Measurements from ENCODE around the gene STUB1. TPM values are rescaled to one million over a fixed set of nuclear protein-coding genes. Genes with fewer than 3 reads are reported as not detected.

Gene STUB1
- total and polyA plus RNA-seq, 5 donors from 2014 or later = 63.2 to 142 (median 129) TPM

DNA sequence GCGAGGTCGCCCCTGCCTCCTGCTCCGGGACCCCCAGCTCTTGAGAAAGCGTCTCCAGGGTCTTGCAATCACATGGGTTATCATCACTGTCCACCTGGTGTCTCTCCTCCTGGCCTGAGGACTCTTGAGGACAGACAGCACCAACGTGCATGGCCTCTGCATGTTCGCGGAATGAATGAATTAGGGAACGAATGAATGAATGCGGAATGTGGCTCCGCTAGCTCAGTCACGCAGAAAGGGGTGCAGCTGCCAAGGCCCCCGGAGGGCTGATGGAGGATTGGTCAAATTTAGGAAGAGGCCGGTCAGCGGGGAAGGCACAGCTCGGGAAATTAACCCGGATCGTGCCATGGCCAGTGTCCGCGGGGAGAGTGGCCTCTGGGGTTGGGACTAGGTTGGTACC is 22.1 kb downstream of the STUB1 start:
- H3K4me3 Mint-ChIP-seq = peak overlapping the region in 1 of 4 donors; percentile 61

DNA sequence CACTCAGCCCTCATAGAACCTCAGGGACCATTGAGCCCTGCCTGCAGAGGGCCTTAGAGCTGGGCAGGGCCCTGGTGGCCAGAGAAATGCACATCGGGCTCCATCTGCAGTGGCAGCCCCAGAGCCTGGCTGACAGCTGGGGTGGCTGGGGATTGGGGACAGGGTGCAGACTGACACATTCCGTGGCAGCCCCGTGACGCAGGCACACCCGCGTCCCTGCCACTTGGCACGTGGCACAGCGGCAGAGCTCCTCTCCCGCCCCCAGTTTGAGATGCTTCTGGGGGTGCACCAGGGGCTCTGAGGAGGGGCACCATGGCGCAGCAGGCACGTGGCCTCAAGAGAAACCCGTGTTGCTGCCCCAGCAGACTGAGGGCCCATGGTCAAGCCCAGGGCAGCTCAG is 23.2 kb downstream of the STUB1 start:
- Mint-ChIP-seq H3K27ac (no peak overlapping the region), H3K4me1 (peaks cover 0 to 24% (median 4%) of the 10 kb centered on the region in 4 donors), H3K9me3 (no peaks in the 10 kb centered on the region), H3K4me3 (no peak overlapping the region), H3K27me3 (peaks cover 51% of the 10 kb centered on the region), H3K36me3 (no peaks in the 10 kb centered on the region)
- Histone ChIP-seq H3K4me1 (ENCODE audit: control insufficient read depth, insufficient read depth, low read length, poor library complexity, severe bottlenecking) (peaks cover 37% of the 10 kb centered on the region), H3K4me3 (ENCODE audit: low read depth, low read length) (no peak overlapping the region), H3K36me3 (ENCODE audit: control insufficient read depth, insufficient read depth, low read length) (no peaks in the 10 kb centered on the region), H3K27me3 (ENCODE audit: control insufficient read depth, insufficient read depth, low read length) (peaks cover 10% of the 10 kb centered on the region), H3K27ac (ENCODE audit: insufficient read depth, low read length, poor library complexity, severe bottlenecking) (no peak overlapping the region), H3K9me3 (ENCODE audit: control insufficient read depth in 2 of 2, low read length in 2 of 2) (no peaks in the 10 kb centered on the region)
- DNase-seq (no peak), ATAC-seq (ENCODE audit: low read depth in 2 of 2) (no peak)

More for the DNA sequence above, 22.1 kb downstream of the STUB1 start:
- Histone ChIP-seq H3K36me3 (ENCODE audit: control insufficient read depth, insufficient read depth, low read length) (no peaks in the 10 kb centered on the region), H3K9me3 (ENCODE audit: control insufficient read depth in 2 of 2, low read length in 2 of 2) (no peaks in the 10 kb centered on the region), H3K27ac (ENCODE audit: insufficient read depth, low read length, poor library complexity, severe bottlenecking) (no peak overlapping the region), H3K4me1 (ENCODE audit: control insufficient read depth, insufficient read depth, low read length, poor library complexity, severe bottlenecking) (peaks cover 37% of the 10 kb centered on the region), H3K27me3 (ENCODE audit: control insufficient read depth, insufficient read depth, low read length) (peaks cover 6% of the 10 kb centered on the region), H3K4me3 (ENCODE audit: low read depth, low read length) (no peak overlapping the region)
- no peak for ATAC-seq (ENCODE audit: low read depth in 2 of 2)
- Mint-ChIP-seq H3K4me1 (peaks cover 0 to 27% (median 4%) of the 10 kb centered on the region in 4 donors), H3K36me3 (no peaks in the 10 kb centered on the region), H3K9me3 (no peaks in the 10 kb centered on the region), H3K27ac (no peak overlapping the region), H3K27me3 (peaks cover 42% of the 10 kb centered on the region)
- DNase-seq = no peak

DNA sequence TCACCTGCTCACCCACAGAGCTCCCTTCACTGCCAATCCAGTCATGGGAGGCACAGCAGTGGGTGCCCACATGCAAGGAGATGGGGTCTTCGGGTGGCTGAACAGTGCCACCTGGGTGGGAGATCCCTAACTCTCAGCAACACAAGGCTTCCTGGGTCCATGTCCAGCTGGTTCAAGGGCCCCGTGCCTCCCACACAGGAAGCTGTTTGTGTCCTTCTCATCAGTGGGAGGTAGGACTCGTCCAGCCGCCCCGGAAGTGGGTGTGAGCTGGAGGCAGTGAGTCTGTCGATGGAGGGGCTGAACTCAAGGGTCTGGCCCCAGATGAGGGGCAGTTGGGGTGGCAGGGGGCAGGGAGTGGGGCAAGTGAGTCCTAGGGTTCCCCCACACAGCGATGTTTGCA is 23.8 kb downstream of the STUB1 start:
- Histone ChIP-seq H3K27me3 (ENCODE audit: control insufficient read depth, insufficient read depth, low read length) (peaks cover 12% of the 10 kb centered on the region), H3K4me3 (ENCODE audit: low read depth, low read length) (no peak overlapping the region), H3K27ac (ENCODE audit: insufficient read depth, low read length, poor library complexity, severe bottlenecking) (no peak overlapping the region), H3K4me1 (ENCODE audit: control insufficient read depth, insufficient read depth, low read length, poor library complexity, severe bottlenecking) (peaks cover 33% of the 10 kb centered on the region), H3K36me3 (ENCODE audit: control insufficient read depth, insufficient read depth, low read length) (no peaks in the 10 kb centered on the region), H3K9me3 (ENCODE audit: control insufficient read depth in 2 of 2, low read length in 2 of 2) (no peaks in the 10 kb centered on the region)
- Mint-ChIP-seq H3K27me3 (peaks cover 57% of the 10 kb centered on the region), H3K9me3 (no peaks in the 10 kb centered on the region), H3K4me3 (no peak overlapping the region), H3K27ac (no peak overlapping the region), H3K36me3 (no peaks in the 10 kb centered on the region), H3K4me1 (peaks cover 0 to 24% (median 4%) of the 10 kb centered on the region in 4 donors)
- ATAC-seq (ENCODE audit: low read depth in 2 of 2) = no peak
- DNase-seq = no peak

DNA sequence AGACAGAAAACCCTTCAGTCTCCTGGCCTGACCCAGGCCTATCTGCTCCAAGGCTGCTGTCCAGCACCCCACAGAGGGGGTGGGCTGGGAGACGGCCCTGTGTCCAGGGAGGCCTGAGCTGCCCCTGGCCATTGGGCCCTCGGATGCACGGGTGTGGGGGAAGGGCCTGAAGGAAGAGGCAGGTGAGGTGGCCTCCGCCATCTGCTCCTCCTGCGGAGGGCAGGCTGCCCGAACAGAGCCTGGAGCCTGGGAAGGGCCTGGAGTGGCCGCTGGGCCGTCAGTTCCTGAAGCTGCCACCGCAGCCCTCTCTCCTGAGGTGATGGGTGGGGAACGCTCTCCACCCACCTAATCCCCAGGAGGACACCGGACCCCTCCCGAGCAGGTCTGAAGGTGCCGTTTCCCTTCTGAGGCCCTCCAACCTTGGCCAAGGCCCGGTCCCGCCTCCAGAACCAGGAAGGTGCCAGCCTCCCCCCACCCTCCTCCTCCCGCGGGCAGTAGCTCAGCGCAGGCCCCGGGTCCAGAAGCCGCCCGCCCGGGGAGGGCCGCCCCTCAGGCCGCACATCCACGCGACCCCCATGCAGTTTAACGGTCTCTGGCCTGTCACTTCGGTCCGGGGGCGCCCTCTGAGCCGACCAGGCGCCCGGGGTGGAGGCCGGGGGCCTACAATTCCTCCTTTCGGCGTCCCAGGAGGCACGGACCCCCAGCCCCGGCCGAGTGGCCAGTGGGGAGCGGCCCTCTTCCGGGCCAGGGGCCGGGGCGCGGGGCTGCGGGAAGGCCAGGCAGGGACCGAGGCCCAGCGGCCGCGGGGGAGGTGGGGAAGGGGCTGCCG is 24.6 kb downstream of the STUB1 start:
- H3K27ac Mint-ChIP-seq = no peak overlapping the region

DNA sequence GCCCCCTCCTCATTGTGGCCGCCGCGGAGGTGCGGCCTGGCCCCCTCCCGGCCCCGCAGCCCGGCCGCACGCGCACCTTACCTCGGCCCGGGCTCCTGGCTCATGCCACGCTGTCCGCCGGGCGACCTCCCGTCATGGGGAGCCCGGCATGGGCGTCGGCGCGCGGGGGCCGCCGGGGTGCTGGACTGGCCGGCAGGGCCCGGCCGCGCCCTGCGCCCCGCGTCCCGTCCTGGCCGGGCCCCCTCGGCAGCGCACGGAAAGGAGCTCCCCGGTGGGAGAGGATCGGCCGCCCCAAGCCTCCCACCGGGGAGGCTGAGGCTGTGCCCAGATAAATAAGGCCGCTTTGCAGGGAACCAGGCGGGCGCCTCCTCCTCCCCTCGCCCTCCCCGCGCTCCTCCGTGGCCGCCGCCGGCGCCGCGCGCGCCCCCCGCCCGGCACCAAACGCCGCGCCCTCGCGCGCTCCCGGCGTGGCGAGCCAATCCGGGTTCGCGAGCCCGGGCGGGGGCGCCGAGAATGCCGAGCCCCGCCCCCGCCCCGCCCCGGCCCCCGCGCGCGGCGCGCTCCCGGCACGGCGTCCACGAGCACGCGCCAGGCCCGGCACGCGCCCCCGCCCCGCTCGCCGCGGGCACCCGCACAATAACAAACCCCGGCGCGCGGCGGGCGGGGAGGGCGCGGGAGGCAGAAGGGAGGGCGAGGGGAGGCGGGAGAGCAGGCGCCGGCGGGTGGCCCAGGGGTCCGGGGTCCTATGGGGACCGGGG is 25.4 kb downstream of the STUB1 start, which contains the start of gene FBXL16:
Gene FBXL16 (minus strand): TSS at position 371 of the 758 bp plus-strand sequence. CDS start 8,396 bp downstream, outside the sequence.
- Histone ChIP-seq H3K27me3 (ENCODE audit: control insufficient read depth, insufficient read depth, low read length) (peaks cover 12% of the 10 kb centered on the region), H3K36me3 (ENCODE audit: control insufficient read depth, insufficient read depth, low read length) (no peaks in the 10 kb centered on the region), H3K4me1 (ENCODE audit: control insufficient read depth, insufficient read depth, low read length, poor library complexity, severe bottlenecking) (peaks cover 17% of the 10 kb centered on the region), H3K27ac (ENCODE audit: insufficient read depth, low read length, poor library complexity, severe bottlenecking) (no peak within 1 kb of the TSS), H3K4me3 (ENCODE audit: low read depth, low read length) (no peak within 1 kb of the TSS), H3K9me3 (ENCODE audit: control insufficient read depth in 2 of 2, low read length in 2 of 2) (no peaks in the 10 kb centered on the region)
- Mint-ChIP-seq H3K4me1 (peaks cover 0 to 17% (median 4%) of the 10 kb centered on the region in 4 donors), H3K4me3 (peak within 1 kb of the TSS in 3 of 4 donors; percentile 21 to 41 (median 26)), H3K9me3 (no peaks in the 10 kb centered on the region), H3K27ac (no peak within 1 kb of the TSS), H3K27me3 (peaks cover 59% of the 10 kb centered on the region), H3K36me3 (no peaks in the 10 kb centered on the region)
- ATAC-seq (ENCODE audit: low read depth in 2 of 2) (no peak), DNase-seq (no peak)

More for the DNA sequence above, 24.6 kb downstream of the STUB1 start:
- no peaks in the 10 kb centered on the region for H3K9me3 ChIP-seq (ENCODE audit: control insufficient read depth in 2 of 2, low read length in 2 of 2)
- peaks cover 55% of the 10 kb centered on the region for H3K27me3 Mint-ChIP-seq
- no peaks in the 10 kb centered on the region for H3K9me3 Mint-ChIP-seq
- no peak overlapping the region for H3K4me3 Mint-ChIP-seq
- H3K4me3 ChIP-seq (ENCODE audit: low read depth, low read length) = no peak overlapping the region
- H3K27me3 ChIP-seq (ENCODE audit: control insufficient read depth, insufficient read depth, low read length) = peaks cover 12% of the 10 kb centered on the region
- no peak for DNase-seq
- H3K4me1 Mint-ChIP-seq = peaks cover 0 to 20% (median 4%) of the 10 kb centered on the region in 4 donors
- H3K36me3 ChIP-seq (ENCODE audit: control insufficient read depth, insufficient read depth, low read length) = no peaks in the 10 kb centered on the region
- no peaks in the 10 kb centered on the region for H3K36me3 Mint-ChIP-seq
- peaks cover 26% of the 10 kb centered on the region for H3K4me1 ChIP-seq (ENCODE audit: control insufficient read depth, insufficient read depth, low read length, poor library complexity, severe bottlenecking)
- no peak for ATAC-seq (ENCODE audit: low read depth in 2 of 2)
- H3K27ac ChIP-seq (ENCODE audit: insufficient read depth, low read length, poor library complexity, severe bottlenecking) = no peak overlapping the region

DNA sequence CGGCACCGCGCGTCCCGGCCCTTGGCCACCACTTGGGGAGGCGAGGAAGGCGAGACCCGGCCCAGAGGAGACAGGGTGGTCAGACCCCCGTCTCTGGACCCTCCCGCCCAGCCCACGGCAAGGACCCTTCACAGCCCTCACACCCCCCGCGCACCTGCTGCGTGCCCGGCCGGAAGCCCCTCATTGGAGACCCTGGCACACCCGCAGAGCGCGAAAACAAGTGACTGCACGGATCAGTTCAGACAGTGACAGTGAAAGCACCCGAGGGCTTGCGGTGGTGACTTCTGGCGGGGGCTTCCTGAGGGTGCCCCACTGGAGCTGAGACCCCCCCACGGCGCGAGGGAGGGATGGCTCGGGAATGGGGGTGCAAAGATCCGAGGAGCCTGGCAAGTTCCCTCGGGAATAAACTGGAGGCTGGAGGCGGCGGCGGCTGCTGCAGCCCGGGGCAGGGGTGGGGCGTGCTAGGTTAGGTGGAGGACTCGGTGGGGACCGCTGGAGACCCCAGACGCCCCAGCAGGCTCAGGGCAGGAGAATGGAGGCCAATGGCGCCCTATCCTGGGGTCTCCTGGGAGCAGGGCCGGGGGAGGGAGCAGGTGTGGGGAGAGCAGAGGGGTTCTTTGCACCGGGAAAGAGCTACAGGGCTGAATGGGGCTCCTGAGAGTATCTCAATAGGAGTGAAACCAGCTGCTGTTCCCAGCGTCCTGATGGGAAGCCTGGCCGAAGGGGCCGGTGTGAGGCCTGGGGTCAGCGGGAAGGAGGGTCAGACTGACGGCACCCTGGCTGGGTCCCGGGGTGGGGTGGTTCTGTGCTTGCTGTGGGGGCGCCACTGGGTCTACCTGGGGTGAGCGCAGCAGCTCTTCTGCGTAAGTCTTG is 26.2 kb downstream of the STUB1 start:
- Mint-ChIP-seq H3K4me1 (peaks cover 0 to 14% (median 4%) of the 10 kb centered on the region in 4 donors), H3K27me3 (peaks cover 64% of the 10 kb centered on the region), H3K27ac (no peak overlapping the region), H3K4me3 (peak overlapping the region in 3 of 4 donors; percentile 21 to 41 (median 26)), H3K9me3 (no peaks in the 10 kb centered on the region), H3K36me3 (no peaks in the 10 kb centered on the region)
- DNase-seq (no peak), ATAC-seq (ENCODE audit: low read depth in 2 of 2) (no peak)
- Histone ChIP-seq H3K9me3 (ENCODE audit: control insufficient read depth in 2 of 2, low read length in 2 of 2) (no peaks in the 10 kb centered on the region), H3K36me3 (ENCODE audit: control insufficient read depth, insufficient read depth, low read length) (no peaks in the 10 kb centered on the region), H3K27me3 (ENCODE audit: control insufficient read depth, insufficient read depth, low read length) (peaks cover 12% of the 10 kb centered on the region), H3K4me3 (ENCODE audit: low read depth, low read length) (no peak overlapping the region), H3K4me1 (ENCODE audit: control insufficient read depth, insufficient read depth, low read length, poor library complexity, severe bottlenecking) (peaks cover 9% of the 10 kb centered on the region), H3K27ac (ENCODE audit: insufficient read depth, low read length, poor library complexity, severe bottlenecking) (no peak overlapping the region)

DNA sequence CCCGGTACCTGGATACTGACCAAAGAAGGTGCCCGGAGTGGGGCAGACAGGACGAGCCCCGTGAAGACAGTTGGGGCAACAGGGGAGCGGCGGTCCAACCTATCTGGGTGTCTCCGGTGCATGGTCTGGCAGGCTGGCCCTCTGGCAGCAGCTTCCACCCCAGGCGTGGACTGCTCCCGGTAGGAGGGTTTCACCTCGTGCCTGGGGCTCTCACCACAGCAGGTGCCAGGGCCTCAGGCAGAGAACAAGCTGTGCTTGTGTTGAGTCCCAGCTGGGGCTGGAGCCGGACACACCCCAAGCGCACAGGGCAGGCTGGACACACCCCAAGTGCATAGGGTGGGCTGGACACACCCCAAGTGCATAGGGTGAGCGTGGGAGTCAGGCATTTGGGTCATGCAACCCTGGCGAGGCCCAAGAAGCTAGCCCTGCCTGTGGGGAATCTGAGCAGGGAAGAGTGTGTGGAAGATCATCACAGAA is 26.9 kb downstream of the STUB1 start:
- no peaks in the 10 kb centered on the region for H3K36me3 ChIP-seq (ENCODE audit: control insufficient read depth, insufficient read depth, low read length)
- Mint-ChIP-seq H3K4me1 (peaks cover 0 to 11% (median 4%) of the 10 kb centered on the region in 4 donors), H3K9me3 (no peaks in the 10 kb centered on the region), H3K27ac (no peak overlapping the region), H3K27me3 (peaks cover 60% of the 10 kb centered on the region), H3K4me3 (peak overlapping the region in 3 of 4 donors; percentile 21 to 41 (median 32)), H3K36me3 (no peaks in the 10 kb centered on the region)
- H3K9me3 ChIP-seq (ENCODE audit: control insufficient read depth in 2 of 2, low read length in 2 of 2) = no peaks in the 10 kb centered on the region
- H3K4me1 ChIP-seq (ENCODE audit: control insufficient read depth, insufficient read depth, low read length, poor library complexity, severe bottlenecking) = peaks cover 9% of the 10 kb centered on the region
- ATAC-seq (ENCODE audit: low read depth in 2 of 2) (no peak), DNase-seq (no peak)
- H3K27ac ChIP-seq (ENCODE audit: insufficient read depth, low read length, poor library complexity, severe bottlenecking) = no peak overlapping the region
- peaks cover 10% of the 10 kb centered on the region for H3K27me3 ChIP-seq (ENCODE audit: control insufficient read depth, insufficient read depth, low read length)
- no peak overlapping the region for H3K4me3 ChIP-seq (ENCODE audit: low read depth, low read length)

Data from CD4-positive, CD25-positive, alpha-beta regulatory T cell (primary cell).